ENCODE results near the gene DAP. TPM values are rescaled to one million over a fixed set of nuclear protein-coding genes. Genes with fewer than 3 reads are reported as not detected.
"Not testable (repeated sequence)": the region's sequence is repeated elsewhere in the genome, so short reads cannot be mapped to it uniquely, and the experiment has no call there.

DAP gene
- polyA plus RNA-seq, 2 donors: 20.0 to 27.7 TPM

GRCh38 chr5:10788358-10788757 is 27.3 kb upstream of the DAP start:
- H3K27ac ChIP-seq (ENCODE audit: low read depth in 2 of 2, low read length in 1 of 2): no peak overlapping the region
- WGBS, 2 donors: 93 to 94% methylated on average over 5 of the region's 5 CpGs
- no peak overlapping the region for H3K4me3 ChIP-seq (ENCODE audit: low read depth in 1 of 2, low read length in 2 of 2)
- no peaks in the 10 kb centered on the region for H3K36me3 ChIP-seq (ENCODE audit: control insufficient read depth in 2 of 2, insufficient read depth in 2 of 2, low read length in 1 of 2)
- no peaks in the 10 kb centered on the region for H3K27me3 ChIP-seq (ENCODE audit: control insufficient read depth in 1 of 2, insufficient read depth in 2 of 2, low read length in 2 of 2)
- no peaks in the 10 kb centered on the region for H3K9me3 ChIP-seq (ENCODE audit: control insufficient read depth in 2 of 2, insufficient read depth in 1 of 2, low read depth in 1 of 2, low read length in 1 of 2)
- H3K4me1 ChIP-seq (ENCODE audit: control insufficient read depth in 2 of 2, insufficient read depth in 2 of 2, low read length in 1 of 2): no peaks in the 10 kb centered on the region

- Histone ChIP-seq H3K4me1 (ENCODE audit: control insufficient read depth in 2 of 2, insufficient read depth in 2 of 2, low read length in 1 of 2) (no peaks in the 10 kb centered on the region), H3K4me3 (ENCODE audit: low read depth in 1 of 2, low read length in 2 of 2) (no peak overlapping the region), H3K27me3 (ENCODE audit: control insufficient read depth in 1 of 2, insufficient read depth in 2 of 2, low read length in 2 of 2) (no peaks in the 10 kb centered on the region), H3K27ac (ENCODE audit: low read depth in 2 of 2, low read length in 1 of 2) (no peak overlapping the region), H3K36me3 (ENCODE audit: control insufficient read depth in 2 of 2, insufficient read depth in 2 of 2, low read length in 1 of 2) (no peaks in the 10 kb centered on the region), H3K9me3 (ENCODE audit: control insufficient read depth in 2 of 2, insufficient read depth in 1 of 2, low read depth in 1 of 2, low read length in 1 of 2) (no peaks in the 10 kb centered on the region)
- WGBS, 2 donors: 82 to 83% methylated on average over 4 of the region's 4 CpGs
Observed at GRCh38 chr5:10786835-10787234, 25.8 kb upstream of the DAP start.

DNA sequence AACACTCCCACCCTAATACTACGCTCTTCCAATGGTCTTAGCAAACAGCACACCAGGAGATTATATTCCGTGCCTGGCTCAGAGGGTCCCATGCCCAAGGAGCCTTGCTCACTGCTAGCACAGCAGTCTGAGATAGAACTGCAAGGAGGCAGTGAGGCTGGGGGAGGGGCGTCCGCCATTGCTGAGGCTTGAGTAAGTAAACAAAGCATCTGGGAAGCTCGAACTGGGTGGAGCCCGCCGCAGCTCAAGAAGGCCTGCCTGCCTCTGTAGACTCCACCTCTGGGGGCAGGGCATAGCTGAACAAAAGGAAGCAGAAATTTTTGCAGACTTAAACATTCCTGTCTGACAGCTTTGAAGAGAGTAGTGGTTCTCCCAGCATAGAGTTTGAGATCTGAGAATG is 19.2 kb upstream of the DAP start:
- not testable (repeated sequence) for H3K36me3 ChIP-seq (ENCODE audit: control insufficient read depth in 2 of 2, insufficient read depth in 2 of 2, low read length in 1 of 2); H3K4me1 ChIP-seq (ENCODE audit: control insufficient read depth in 2 of 2, insufficient read depth in 2 of 2, low read length in 1 of 2); H3K4me3 ChIP-seq (ENCODE audit: low read depth in 1 of 2, low read length in 2 of 2); H3K27me3 ChIP-seq (ENCODE audit: control insufficient read depth in 1 of 2, insufficient read depth in 2 of 2, low read length in 2 of 2); H3K27ac ChIP-seq (ENCODE audit: low read depth in 2 of 2, low read length in 1 of 2); H3K9me3 ChIP-seq (ENCODE audit: control insufficient read depth in 2 of 2, insufficient read depth in 1 of 2, low read depth in 1 of 2, low read length in 1 of 2)
- WGBS, 2 donors: 84 to 85% methylated on average over 7 of the region's 7 CpGs

DNA sequence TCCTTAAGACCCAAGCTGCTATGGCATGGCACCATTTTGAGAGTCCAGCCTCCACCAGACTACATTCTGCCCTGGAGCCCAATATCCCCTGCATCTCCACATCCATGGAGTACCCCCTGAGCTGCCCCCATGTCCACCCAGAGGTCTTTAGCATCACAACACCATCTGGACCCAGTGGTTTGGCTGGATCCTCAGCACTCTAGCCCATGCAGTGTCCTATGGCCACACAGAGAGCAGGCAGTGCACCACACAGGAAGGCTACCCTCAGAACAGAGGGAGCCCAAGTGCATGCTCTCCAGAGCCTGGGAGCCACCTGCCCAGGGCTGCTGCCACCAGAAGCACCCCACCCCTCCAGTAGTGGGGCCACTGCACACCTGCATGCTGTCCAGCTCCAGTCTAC is 18.6 kb upstream of the DAP start:
- H3K27ac ChIP-seq (ENCODE audit: low read depth in 2 of 2, low read length in 1 of 2): no peak overlapping the region
- H3K4me1 ChIP-seq (ENCODE audit: control insufficient read depth in 2 of 2, insufficient read depth in 2 of 2, low read length in 1 of 2): no peaks in the 10 kb centered on the region
- no peaks in the 10 kb centered on the region for H3K27me3 ChIP-seq (ENCODE audit: control insufficient read depth in 1 of 2, insufficient read depth in 2 of 2, low read length in 2 of 2)
- peaks cover 0 to 4% of the 10 kb centered on the region in 2 donors for H3K9me3 ChIP-seq (ENCODE audit: control insufficient read depth in 2 of 2, insufficient read depth in 1 of 2, low read depth in 1 of 2, low read length in 1 of 2)
- no peaks in the 10 kb centered on the region for H3K36me3 ChIP-seq (ENCODE audit: control insufficient read depth in 2 of 2, insufficient read depth in 2 of 2, low read length in 1 of 2)
- H3K4me3 ChIP-seq (ENCODE audit: low read depth in 1 of 2, low read length in 2 of 2): no peak overlapping the region

- no peak overlapping the region for H3K27ac ChIP-seq (ENCODE audit: low read depth in 2 of 2, low read length in 1 of 2)
- no peaks in the 10 kb centered on the region for H3K27me3 ChIP-seq (ENCODE audit: control insufficient read depth in 1 of 2, insufficient read depth in 2 of 2, low read length in 2 of 2)
- H3K36me3 ChIP-seq (ENCODE audit: control insufficient read depth in 2 of 2, insufficient read depth in 2 of 2, low read length in 1 of 2): no peaks in the 10 kb centered on the region
- peaks cover 0 to 4% of the 10 kb centered on the region in 2 donors for H3K9me3 ChIP-seq (ENCODE audit: control insufficient read depth in 2 of 2, insufficient read depth in 1 of 2, low read depth in 1 of 2, low read length in 1 of 2)
- 44 to 55% methylated on average over 2 of the region's 2 CpGs for WGBS, 2 donors
- no peaks in the 10 kb centered on the region for H3K4me1 ChIP-seq (ENCODE audit: control insufficient read depth in 2 of 2, insufficient read depth in 2 of 2, low read length in 1 of 2)
- H3K4me3 ChIP-seq (ENCODE audit: low read depth in 1 of 2, low read length in 2 of 2): no peak overlapping the region
Observed at GRCh38 chr5:10778179-10778910, 17.3 kb upstream of the DAP start.

GRCh38 chr5:10775646-10776045 is 14.6 kb upstream of the DAP start:
- Histone ChIP-seq H3K27me3 (ENCODE audit: control insufficient read depth in 1 of 2, insufficient read depth in 2 of 2, low read length in 2 of 2) (no peaks in the 10 kb centered on the region), H3K4me1 (ENCODE audit: control insufficient read depth in 2 of 2, insufficient read depth in 2 of 2, low read length in 1 of 2) (no peaks in the 10 kb centered on the region), H3K9me3 (ENCODE audit: control insufficient read depth in 2 of 2, insufficient read depth in 1 of 2, low read depth in 1 of 2, low read length in 1 of 2) (peaks cover 0 to 4% of the 10 kb centered on the region in 2 donors), H3K27ac (ENCODE audit: low read depth in 2 of 2, low read length in 1 of 2) (no peak overlapping the region), H3K36me3 (ENCODE audit: control insufficient read depth in 2 of 2, insufficient read depth in 2 of 2, low read length in 1 of 2) (no peaks in the 10 kb centered on the region), H3K4me3 (ENCODE audit: low read depth in 1 of 2, low read length in 2 of 2) (no peak overlapping the region)
- 62 to 77% methylated on average over 4 of the region's 4 CpGs for whole genome bisulfite sequencing, 2 donors

GRCh38 chr5:10772901-10773585 is 12.0 kb upstream of the DAP start:
- Histone ChIP-seq H3K9me3 (ENCODE audit: control insufficient read depth in 2 of 2, insufficient read depth in 1 of 2, low read depth in 1 of 2, low read length in 1 of 2) (no peaks in the 10 kb centered on the region), H3K36me3 (ENCODE audit: control insufficient read depth in 2 of 2, insufficient read depth in 2 of 2, low read length in 1 of 2) (no peaks in the 10 kb centered on the region), H3K27me3 (ENCODE audit: control insufficient read depth in 1 of 2, insufficient read depth in 2 of 2, low read length in 2 of 2) (no peaks in the 10 kb centered on the region), H3K4me3 (ENCODE audit: low read depth in 1 of 2, low read length in 2 of 2) (no peak overlapping the region), H3K27ac (ENCODE audit: low read depth in 2 of 2, low read length in 1 of 2) (no peak overlapping the region), H3K4me1 (ENCODE audit: control insufficient read depth in 2 of 2, insufficient read depth in 2 of 2, low read length in 1 of 2) (no peaks in the 10 kb centered on the region)
- WGBS, 2 donors: 89% methylated on average over 7 of the region's 7 CpGs

DNA sequence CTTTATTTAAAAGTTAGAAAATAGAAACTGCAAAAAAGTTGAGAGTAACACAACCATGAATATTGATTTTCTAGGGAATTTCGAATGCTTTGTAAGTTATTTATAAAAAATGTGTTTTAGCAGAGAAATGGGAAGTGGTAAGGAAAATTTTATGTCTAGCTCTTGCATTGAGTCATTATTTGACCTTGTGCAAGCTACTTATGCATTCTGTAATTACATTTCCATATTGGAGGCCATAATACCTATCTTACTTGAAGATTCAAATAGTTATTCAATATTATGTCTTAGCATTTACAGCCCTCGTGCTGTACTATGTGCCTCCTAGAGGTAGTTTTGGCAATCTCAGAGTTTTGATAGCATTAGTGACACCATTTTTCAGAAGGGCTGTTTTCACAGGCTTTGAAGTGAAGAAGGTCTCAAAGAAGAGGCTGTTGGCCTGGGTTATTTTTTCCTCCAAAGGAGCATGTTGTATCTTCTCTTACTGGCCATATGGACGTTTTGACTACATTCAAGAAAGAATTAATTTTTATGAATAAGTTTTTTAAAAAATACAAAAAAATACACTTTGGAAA is 7.4 kb upstream of the DAP start:
- no peak overlapping the region for H3K27ac ChIP-seq (ENCODE audit: low read depth in 2 of 2, low read length in 1 of 2)
- no peaks in the 10 kb centered on the region for H3K9me3 ChIP-seq (ENCODE audit: control insufficient read depth in 2 of 2, insufficient read depth in 1 of 2, low read depth in 1 of 2, low read length in 1 of 2)
- no peaks in the 10 kb centered on the region for H3K4me1 ChIP-seq (ENCODE audit: control insufficient read depth in 2 of 2, insufficient read depth in 2 of 2, low read length in 1 of 2)
- no peaks in the 10 kb centered on the region for H3K27me3 ChIP-seq (ENCODE audit: control insufficient read depth in 1 of 2, insufficient read depth in 2 of 2, low read length in 2 of 2)
- H3K36me3 ChIP-seq (ENCODE audit: control insufficient read depth in 2 of 2, insufficient read depth in 2 of 2, low read length in 1 of 2): no peaks in the 10 kb centered on the region
- no peak overlapping the region for H3K4me3 ChIP-seq (ENCODE audit: low read depth in 1 of 2, low read length in 2 of 2)
- WGBS, 2 donors: 64 to 77% methylated on average over 3 of the region's 3 CpGs

DNA sequence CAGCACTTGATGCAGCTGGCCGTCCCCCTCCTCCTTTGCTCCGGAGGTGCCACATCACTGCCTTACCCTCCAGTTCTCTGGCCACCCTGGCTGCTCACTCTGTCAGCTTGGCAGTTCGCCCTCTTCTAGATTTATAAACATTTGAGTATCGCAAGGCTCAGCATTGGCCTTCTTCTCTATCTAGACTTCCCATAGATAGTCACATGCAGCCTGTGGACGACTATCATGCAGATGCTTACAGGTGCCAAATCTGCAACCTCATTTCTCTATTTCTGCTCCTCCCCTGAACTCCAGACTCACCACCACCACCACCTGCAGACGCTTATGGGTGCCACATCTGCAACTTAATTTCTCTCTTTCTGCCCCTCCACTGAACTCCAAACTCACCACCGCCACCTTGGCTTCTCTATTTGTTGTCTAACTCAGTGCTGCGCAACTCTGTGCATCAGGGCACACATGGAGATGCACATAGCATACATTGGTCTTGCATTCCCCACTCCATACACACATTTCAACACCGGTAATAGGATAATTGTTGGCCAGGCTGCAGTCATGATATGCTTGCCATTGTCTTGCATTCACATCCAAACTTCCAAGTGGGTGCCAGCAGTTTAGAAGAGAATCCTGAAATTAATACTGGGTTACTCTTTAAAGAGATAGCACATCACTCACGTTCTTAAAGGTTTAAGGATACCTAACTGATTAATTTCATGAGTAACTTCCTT is 1.9 kb upstream of the DAP start:
- 80% methylated on average over 10 of the region's 10 CpGs for WGBS, 2 donors
- Histone ChIP-seq H3K27me3 (ENCODE audit: control insufficient read depth in 1 of 2, insufficient read depth in 2 of 2, low read length in 2 of 2) (no peaks in the 10 kb centered on the region), H3K4me1 (ENCODE audit: control insufficient read depth in 2 of 2, insufficient read depth in 2 of 2, low read length in 1 of 2) (peaks cover 3 to 8% of the 10 kb centered on the region in 2 donors), H3K36me3 (ENCODE audit: control insufficient read depth in 2 of 2, insufficient read depth in 2 of 2, low read length in 1 of 2) (no peaks in the 10 kb centered on the region), H3K4me3 (ENCODE audit: low read depth in 1 of 2, low read length in 2 of 2) (no peak overlapping the region), H3K27ac (ENCODE audit: low read depth in 2 of 2, low read length in 1 of 2) (peak overlapping the region; percentile 40 to 95), H3K9me3 (ENCODE audit: control insufficient read depth in 2 of 2, insufficient read depth in 1 of 2, low read depth in 1 of 2, low read length in 1 of 2) (no peaks in the 10 kb centered on the region)
